COR-L47 (cell line): ENCODE measurements around the gene SLC27A3.
"Not testable (repeated sequence)": the region's sequence is repeated elsewhere in the genome, so short reads cannot be mapped to it uniquely, and the experiment has no call there.

ENCODE experiments used
- DNase-seq: peaks from one replicate; lab custom pipeline; 2025; lab: John Stamatoyannopoulos, UW

Gene SLC27A3

GRCh38 chr1:153763365-153764225 is 11.6 kb upstream of the SLC27A3 start:
- DNase-seq = no peak

GRCh38 chr1:153764310-153764709 is 10.9 kb upstream of the SLC27A3 start:
- DNase-seq = no peak

DNA sequence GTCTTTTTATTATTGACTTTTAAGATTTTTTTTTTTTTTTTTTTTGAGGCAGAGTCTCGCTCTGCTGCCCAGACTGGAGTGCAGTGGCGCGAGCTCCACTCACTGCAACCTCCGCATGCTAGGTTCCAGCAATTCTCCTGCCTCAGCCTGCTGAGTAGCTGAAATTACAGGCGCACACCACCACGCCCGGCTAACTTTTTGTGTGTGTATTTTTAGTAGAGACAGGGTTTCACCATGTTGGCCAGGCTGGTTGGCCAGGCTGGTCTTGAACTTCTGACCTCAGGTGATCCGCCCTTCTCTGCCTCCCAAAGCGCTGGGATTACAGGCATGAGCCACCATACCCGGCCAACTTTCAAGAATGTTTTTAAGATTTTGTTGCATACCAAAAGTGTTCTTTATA is 8.5 kb upstream of the SLC27A3 start:
- not testable (repeated sequence) for DNase-seq

DNA sequence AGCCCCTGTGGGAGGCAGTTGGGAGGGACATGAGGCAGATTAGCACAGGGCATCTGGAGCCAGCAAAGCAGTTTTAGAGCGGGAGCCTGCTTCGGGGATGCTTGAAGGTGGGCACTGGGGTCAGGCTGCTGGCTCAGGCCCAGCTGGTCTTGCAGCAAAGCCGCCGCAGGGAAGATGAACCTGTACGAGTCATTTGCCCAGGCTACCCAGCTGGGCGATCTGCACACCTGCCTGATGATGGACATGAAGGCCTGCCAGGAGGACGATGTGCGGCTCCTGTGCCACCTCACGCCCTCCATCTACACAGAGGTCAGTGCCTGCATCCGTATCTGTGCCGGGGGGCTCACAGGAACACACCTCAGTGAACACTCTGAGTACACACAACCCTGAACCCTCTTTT is 7.7 kb upstream of the SLC27A3 start:
- DNase-seq = no peak

DNA sequence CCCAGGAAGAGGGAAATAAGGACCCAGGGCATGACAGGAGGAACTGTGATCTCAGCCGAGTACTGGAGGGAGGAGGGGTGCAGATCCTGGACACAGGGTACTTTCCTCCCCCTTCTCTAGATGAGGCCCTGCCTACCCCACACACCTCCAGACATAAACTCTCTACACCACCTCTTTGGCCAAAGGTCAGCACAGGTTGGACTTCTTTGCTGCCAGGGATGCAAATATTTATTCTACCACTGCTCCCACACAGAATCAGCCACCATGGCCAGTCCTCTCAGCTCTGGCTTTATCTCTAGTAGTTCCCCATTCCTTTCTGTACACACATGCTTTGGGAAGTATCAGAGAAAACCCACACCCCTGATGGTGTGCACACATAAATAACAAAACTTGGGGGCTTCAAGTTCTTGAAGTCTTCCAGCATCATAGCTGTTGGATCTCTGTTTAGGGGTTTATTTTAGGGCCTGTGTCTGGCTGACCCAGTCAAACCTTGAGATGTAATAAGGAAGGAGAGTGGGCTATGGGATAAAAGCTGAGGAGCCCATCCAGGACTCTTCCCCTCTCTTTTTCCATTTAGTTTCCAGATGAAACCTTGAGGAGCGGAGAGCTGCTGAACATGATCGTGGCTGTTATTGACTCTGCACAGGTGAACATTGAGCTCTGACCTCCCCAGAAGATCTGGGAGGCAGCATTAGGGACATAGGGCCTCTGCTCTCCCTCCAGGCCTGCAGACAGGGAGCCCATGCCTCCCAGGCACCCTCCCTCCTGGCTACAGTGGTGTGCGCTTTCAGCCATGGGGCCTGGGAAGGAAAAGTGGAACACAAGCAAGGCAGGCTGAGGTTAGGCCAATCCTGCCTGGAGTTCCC is 6.7 kb upstream of the SLC27A3 start:
- no peak for DNase-seq

DNA sequence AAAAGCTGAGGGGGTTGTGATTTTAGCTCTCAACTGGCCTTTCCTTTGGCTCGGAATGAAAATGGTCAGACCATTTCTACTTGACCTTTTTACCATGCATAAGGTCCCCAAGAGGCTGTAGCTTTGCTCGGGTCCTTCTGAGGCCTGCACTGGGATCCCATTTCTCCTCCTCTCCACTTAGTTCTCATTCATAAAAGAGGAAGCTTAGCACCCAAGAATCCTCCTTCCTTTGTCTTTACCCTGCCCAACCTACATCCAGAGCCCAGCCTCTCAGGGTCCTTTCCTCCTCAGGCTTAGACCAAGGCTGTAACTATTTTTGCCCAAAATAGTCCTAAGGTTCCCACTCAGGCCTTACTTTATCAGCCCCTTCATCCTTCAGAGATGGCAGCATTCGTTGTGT is 6.0 kb upstream of the SLC27A3 start:
- no peak for DNase-seq

GRCh38 chr1:153770797-153771196 is 4.4 kb upstream of the SLC27A3 start:
- DNase-seq = no peak

DNA sequence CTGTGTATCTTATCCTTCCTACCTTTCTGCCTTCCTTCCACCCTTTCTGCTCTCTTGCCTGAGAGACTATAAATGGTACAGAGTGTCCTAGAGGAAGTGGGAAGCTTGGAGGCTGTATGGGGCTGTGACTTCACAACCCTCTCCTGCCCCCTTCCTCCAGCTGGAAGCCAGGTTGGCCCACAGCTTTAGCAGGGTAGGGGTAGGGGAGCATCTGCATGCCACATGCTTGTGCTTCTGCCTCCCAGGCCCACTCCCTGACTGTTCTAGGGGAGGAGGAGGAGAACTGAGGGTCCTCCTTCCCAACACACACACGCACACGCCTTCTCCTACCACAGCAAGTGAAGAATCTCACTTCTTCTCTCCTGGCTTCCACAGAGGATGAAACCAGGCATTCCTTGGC is 3.9 kb upstream of the SLC27A3 start:
- DNase-seq = no peak

DNA sequence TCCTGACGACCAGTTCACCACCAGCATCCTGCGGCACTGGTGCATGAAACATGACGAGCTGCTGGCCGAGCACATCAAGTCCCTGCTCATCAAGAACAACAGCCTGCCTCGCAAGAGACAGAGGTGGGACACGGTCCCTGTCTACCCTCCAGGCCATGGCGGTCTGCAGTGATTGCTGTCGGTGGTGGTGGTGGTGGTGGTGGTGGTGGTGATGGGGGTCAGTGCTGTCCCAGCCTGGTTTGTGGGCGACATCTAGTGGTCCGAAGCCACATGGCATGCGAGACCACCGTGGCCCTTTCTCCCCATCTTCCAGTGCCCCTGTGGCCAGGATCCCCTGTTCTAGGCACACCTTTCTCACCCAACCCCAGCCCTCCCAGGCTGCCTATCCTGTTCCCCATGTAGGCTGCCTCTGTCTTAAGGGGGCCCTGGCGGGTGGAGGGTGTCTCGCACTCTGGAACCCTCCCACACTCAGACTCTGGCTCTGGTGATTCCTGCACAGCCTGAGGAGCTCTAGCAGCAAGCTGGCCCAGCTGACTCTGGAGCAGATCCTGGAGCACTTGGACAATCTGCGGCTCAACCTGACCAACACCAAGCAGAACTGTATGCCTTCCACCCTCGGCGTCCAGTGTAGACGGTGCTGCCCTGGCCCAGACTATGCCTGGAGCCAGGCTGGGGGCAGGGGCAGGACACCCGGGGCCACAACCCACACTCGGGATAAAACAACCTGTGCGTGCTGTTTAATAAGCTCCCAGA is 3.2 kb upstream of the SLC27A3 start:
- DNase-seq = no peak

DNA sequence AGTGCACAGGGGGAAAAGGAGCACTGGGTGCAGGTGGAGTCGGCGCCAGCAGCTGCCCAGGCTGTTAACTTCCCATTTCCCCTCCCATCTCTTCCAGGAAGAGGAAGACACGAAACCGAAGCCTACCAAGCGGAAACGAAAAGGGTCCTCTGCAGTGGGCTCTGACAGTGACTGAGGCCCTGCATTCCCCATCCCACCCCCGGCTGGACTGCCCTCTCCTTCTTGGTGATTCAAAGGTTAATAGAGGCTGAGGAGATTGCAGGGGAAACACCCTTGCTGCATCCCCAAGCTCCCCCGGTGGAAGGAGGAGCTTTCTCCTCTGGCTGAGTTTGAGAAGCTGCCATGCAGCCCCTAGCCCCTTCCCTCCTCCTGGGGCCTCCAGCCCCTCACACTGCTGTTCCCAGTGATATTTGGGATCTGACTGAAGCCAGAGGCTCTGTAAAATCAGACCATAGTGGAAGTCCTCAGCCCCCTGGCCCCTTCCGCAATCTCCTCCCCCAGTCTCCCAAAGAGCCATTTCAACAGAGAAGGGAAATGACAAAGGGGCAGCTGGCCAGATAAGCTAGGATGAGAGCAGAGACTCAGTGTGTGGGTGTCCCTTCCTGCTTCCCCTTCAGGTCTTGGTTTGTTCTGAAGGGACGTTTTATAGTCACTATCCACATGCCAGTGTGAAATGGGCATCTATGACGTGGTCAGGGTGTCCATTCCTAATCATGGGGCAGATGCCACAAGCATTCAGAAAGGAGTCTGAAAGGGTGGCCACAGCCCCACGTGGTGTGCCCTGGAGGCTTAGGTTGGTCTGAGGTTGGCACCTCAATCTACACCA is 1.9 kb upstream of the SLC27A3 start:
- DNase-seq = no peak

DNA sequence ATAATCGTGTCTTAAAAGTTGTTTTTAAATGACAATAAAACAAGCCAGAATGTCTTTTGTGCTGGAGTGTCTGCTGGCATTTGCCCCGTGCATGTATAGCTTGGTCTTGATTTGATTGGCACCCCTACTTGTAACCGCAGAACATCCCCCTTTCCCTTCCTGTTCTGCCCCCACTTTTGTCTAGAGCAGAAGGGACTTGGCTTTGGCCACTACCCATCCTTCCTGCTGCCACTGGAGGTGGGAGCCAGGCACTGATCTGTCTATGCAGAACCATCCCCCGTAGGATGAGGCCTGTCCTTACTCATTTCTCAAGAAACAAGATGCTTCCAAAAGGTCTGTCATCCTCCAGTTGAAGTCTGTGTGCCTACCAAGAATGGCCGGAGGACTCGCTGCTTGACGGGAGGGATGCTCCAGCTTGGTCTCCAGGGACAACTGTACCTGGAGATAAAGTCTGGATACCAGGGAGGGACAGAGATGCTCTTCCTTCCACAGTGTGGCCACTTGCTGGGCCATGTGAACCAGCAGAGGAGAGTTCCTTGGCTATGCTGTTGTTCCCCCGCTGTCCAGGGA is 1.1 kb upstream of the SLC27A3 start:
- DNase-seq = no peak

DNA sequence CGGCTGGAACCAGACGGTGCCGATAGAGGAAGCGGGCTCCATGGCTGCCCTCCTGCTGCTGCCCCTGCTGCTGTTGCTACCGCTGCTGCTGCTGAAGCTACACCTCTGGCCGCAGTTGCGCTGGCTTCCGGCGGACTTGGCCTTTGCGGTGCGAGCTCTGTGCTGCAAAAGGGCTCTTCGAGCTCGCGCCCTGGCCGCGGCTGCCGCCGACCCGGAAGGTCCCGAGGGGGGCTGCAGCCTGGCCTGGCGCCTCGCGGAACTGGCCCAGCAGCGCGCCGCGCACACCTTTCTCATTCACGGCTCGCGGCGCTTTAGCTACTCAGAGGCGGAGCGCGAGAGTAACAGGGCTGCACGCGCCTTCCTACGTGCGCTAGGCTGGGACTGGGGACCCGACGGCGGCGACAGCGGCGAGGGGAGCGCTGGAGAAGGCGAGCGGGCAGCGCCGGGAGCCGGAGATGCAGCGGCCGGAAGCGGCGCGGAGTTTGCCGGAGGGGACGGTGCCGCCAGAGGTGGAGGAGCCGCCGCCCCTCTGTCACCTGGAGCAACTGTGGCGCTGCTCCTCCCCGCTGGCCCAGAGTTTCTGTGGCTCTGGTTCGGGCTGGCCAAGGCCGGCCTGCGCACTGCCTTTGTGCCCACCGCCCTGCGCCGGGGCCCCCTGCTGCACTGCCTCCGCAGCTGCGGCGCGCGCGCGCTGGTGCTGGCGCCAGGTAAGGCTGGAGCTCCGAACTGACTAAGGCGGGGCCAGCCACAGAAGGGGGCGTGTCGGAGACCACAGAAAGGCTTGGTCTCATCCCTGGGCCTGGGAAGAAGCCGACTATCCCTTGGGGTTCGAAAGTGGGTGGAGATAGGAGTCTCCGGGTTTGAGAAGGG is 486 bp downstream of the SLC27A3 start:
- peak; percentile 87 for DNase-seq

- DNase-seq = no peak
Observed at GRCh38 chr1:153776352-153776751, 1.1 kb downstream of the SLC27A3 start.

- DNase-seq = no peak
Observed at GRCh38 chr1:153776845-153777370, 1.7 kb downstream of the SLC27A3 start.

DNA sequence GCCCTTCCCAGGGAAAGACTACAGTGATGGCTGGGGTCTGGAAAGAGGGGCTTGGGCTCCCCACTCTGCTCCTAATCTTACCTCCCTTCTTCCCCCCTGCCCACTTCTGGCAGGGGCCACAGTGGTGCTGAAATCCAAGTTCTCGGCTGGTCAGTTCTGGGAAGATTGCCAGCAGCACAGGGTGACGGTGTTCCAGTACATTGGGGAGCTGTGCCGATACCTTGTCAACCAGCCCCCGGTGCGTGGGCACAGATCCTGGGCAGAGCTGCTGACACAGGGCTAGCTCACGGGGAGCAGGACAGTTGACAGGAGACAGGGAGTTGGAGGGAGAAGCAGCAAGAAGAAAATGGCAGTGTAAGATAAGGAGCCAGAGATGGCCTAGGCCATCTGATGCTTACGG is 2.4 kb downstream of the SLC27A3 start:
- no peak for DNase-seq

DNA sequence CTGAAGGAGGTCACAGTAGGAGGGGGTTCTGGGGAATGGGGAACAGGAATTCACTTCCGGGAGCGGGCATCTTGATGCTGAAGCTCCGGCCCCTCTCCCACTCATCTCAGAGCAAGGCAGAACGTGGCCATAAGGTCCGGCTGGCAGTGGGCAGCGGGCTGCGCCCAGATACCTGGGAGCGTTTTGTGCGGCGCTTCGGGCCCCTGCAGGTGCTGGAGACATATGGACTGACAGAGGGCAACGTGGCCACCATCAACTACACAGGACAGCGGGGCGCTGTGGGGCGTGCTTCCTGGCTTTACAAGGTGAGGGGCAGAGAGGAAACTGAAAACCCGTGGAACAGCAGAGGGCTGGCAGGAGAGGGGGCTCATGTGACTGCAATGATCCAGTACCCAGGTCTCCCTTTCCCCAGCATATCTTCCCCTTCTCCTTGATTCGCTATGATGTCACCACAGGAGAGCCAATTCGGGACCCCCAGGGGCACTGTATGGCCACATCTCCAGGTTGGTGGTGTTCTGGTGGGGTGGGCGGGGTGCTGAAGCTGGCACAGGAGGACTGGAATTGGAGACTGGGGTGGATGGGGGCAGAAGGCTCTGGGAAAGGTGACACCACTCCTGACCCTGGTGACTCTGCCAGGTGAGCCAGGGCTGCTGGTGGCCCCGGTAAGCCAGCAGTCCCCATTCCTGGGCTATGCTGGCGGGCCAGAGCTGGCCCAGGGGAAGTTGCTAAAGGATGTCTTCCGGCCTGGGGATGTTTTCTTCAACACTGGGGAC is 3.0 kb downstream of the SLC27A3 start:
- no peak for DNase-seq

DNA sequence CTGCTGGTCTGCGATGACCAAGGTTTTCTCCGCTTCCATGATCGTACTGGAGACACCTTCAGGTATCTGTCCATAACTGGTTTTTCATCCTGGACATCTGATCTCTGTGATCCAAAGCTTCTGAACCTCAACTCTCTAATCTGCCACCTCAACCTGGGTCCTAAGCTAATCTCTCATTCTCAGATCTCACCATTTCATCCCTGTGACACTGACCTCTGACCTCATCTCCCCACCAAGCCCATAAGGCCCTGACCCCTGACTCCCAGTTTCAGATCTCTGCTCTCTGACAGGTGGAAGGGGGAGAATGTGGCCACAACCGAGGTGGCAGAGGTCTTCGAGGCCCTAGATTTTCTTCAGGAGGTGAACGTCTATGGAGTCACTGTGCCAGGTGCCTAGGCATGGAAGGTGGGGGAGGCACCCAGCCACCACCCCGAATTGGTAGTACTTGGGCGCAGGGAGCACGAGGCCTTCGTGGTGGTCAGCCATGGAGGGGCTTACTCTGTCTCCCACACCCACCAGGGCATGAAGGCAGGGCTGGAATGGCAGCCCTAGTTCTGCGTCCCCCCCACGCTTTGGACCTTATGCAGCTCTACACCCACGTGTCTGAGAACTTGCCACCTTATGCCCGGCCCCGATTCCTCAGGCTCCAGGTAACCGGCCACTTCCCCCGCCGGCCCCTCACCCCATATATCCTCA is 3.8 kb downstream of the SLC27A3 start:
- DNase-seq = no peak

- no peak for DNase-seq
Observed at GRCh38 chr1:153779781-153780541, 4.8 kb downstream of the SLC27A3 start.
